ENCODE results near the gene BCAR3.
A peak's percentile ranks its signal among the peaks of the same experiment; 100 is the strongest.

The BCAR3 gene

DNA sequence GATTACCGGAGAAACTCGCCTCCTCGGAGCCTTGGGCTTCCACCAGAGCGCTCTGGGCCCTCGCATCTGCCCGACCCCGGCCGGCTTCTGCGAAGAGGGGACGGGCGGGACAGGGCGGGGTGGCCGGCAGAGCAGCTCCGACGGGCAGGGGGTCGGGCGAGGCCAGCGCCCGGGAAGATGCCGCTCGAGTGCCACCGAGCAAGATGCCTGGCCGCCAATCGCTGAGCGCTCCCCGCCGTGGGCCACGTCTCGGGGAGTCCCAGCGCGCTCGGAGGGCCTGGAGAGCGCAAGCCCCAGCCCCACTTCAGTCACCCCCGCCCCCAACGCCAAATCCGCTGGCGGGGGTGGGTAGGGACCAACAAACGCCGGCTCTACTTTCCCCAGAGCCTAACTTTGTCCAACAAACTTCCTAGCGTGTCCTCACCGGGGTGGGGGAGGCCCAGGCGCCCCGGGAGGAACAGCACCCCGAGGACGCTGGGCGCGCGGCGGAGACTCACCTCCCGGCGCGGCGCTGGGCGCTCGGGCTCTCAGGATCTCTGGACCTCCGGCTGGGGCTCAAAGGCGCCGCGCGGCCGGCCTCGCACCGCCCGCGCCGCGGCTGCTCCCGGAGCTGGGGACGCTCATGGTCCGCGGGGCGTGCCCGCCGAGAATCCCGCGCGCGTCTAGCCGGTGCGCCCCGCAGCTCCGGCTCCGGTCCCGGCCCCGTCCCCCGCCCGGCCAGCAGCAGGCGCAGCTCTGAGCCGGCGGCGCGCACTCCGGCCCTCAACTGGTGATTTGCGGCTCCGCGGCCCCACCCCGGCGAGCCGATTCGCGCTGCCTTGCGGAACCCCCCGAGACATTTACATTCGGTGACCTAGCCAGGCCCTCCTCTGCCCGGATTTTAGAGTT is at the start of gene BCAR3:
BCAR3 (minus strand) TSS at position 737 of the 888 bp plus-strand sequence. CDS start 6,907 bp downstream, outside the sequence.
- DNase-seq: no peak

DNA sequence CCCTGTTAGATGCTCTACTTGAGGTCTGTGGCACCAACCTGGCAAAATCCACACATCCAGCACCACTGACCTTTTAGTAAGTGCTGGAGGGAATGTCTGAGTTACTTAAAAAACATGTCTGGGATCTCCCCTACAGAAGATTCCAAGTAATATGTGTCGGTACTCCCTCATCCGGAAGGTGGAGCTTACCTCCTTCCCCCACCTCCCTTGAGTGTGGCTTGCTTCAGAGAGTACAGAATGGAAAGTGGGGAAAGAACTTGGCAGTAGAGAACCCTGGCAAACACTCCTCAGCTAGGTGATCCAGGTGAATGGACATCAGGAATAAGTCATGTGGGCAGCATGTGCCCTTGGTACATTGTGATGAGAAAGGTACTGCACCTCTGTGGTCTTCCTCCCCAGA is 49.0 kb upstream of the BCAR3 start:
- DNase-seq: no peak

DNA sequence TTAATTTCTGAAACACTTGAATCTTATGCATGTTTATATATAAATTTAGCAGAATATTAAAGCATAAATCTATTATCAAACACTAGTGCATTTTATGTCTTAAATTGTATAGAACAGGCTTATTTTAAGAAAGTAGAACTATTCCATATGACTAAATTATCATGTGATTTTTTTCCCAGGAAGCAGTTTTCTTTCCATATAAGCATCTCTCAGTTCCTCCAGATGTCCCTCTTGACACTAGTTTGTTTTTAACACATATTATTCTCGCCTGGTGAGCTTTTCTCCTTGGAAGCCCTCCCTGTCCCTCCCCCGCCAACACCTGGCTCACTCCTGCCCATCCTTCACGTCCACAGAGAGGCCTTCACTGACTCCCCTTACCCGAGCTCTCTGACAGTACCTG is 48.3 kb upstream of the BCAR3 start:
- no peak for DNase-seq

DNA sequence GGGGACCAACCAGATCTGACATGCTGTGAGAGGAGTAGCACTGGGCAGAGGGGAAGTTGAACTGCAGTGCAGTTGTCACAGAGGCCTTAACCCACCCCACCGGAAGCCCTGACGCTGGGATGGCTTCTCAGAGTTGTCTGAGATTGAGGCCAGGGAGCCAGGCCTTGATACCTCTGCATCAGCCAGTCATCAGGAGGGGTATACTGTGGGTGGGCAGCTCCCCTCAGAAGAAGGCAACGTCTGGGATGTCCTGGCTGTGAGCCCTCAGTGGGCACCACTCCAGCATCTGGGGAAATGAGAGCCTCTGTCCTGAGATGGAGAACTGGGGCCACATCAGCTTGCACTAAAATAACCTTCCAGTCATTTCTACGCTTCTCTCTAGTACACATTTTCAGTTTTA is 47.9 kb upstream of the BCAR3 start:
- no peak for DNase-seq

DNA sequence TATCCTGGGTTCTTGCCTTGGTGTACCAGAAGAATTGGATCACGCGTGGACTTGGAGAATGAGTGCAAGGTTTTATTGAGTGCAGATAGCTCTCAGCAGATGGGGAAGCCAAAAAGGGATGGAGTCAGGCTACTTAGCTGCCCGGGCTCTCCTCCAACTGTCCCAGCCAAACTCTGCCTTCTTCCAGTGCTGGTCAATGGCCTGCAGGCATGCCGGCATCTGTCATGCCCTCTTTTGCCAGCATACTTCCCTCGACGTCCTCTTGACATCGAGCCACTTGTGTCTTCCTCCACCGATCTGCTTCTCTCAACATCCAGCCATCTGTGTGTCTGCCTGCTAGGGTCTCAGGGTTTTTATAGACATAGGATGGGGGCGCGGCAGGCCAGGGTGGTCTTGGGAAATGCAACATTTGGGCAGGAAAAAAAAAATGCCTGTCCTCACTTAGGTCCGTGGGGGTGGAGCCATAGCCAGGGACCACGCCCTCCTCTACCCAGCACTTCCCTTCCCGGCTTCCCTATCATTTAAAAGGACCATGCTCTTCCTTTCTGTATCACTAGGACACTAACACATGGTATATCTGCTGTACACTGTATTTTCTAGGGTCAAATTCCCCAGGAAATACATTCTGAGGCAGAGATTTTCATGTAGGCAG is 47.0 kb upstream of the BCAR3 start:
- DNase-seq: no peak

DNA sequence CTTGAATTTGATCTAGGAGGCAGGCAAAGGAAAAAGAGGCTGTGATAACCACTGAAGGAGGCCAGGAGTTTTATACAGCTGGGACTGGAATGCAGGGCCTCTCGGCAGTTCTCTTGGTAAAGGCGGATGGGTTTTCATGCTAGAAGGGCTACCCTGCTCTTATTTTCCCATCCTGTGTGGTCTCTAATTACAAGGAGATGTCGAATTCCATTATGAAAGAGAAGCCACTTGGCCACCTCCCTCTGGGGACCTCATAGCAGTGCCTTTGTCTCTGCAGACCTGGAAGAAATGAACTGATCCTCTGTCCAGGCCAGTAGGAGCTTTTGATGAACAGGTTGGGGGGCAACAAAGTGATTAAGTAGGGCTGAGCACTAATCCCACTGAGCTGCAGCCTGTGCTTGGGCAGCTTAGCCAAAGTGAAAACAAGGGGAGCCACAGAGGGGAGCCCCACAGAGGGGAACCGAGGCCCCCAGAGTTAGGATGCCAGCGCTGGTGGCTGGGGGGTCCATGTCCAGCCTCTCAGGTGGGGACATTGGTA is 42.2 kb upstream of the BCAR3 start:
- no peak for DNase-seq

DNA sequence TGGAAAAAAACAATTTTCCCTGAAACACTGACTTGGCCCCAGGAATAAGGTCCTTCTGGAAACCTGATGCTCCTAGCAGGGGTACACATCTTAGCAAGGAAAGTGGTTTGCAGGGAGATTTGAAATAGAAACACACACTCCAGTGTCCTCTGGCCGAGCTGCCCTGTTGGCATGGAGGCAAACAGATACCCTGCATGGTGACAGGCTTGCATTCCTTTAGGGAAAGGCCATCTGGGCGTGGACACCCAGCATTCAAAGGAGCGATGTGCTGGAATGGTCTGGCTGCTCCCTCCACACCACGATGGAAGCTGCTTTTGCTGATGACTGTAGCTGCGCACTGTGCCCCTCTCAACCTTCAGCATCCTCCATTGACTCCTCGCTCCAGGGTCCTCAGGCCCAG is 41.5 kb upstream of the BCAR3 start:
- no peak for DNase-seq

DNA sequence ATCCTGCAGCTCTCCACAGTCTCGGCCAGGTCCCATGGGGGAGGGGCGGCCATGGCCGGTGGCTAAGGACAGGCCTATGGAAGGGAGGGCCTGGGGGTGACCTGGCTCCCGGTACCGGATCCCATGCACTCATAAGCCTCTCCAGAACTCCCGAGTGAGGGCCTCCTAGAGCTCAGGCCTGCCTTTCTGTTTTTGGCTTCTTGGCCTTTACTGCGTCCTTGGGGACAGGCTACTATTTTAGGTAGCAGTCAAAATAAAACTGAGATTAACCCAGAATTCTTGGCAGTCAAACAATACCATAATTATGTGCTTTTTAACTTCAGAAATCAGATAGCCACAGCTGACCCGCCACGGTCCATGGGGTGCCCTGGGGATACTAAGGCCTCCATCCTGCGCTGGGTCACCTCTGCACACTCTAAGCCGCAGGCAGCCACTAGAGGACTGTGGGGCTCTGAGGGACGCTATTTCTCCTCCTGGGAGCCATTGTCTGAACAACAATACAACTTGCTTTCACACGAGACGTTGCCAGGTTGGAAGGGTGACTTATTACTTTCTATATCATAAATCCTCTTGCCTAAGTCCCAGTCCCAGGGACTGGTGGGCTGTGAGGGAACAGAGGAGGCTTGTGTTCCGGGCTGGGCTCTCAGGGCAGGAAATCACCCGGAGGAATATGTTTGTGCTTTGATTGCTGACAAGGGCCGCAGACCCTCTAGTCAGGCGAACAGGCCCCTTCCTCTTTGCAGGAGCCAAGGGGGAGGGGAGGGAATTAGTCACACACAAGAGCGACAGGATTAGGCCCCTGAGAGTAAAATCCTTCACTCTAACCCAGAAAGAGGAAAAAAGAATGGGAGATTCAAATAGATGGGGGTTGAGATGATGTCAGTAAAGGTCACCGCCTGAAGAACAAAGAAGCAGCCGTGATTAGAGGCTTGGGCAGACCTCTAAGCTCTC is 40.7 kb upstream of the BCAR3 start:
- DNase-seq: no peak

DNA sequence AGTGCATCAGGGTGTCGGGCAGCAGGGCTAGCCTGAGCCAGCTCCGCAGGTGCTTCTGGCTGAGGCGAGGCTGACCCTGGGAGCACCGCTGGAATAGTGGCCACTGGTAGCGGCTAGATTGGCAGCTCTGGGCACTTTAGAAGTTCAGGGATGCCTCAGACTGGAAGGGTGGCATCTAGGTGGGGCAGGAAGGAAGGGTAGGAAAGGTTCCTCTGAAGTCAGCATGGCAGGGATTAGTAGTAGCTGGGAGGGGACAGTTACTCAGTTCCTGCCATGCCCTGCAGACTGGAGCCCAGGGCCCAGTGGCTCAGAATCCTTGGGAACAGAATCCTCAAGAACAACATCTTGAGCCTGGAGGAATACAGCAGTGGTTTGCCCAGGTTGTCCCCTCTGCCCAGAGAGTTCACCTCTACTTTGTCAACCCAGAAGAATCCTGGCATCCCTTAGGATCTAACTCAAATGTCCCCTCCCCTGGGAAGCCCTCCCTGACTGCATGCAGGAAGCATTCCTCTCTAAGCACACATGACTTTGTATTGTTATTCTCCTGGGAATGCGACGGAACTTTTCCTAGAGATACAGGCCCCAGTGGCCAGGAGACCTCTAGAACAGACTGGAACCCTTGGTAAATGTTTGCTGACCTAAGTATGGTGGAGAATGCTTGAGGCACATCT is 39.5 kb upstream of the BCAR3 start:
- DNase-seq: no peak

DNA sequence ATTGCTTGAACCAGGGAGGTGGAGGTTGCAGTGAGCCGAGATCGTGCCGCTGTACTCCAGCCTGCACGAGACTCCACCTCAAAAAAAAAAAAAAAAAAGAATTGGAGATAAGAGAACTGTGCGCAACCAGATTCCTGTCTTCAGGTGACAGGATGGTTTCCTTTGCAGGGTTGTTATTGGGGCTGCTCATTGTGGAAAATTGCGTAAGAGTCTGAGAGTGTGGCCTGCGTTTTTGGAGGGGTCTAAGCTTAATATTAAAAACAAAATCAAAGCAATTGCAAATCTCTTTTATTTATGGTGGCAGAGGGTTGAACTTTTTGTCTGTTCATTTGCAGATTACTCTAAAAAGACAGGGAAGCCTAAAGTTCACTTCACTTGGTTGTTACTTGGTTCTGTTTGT is 36.0 kb upstream of the BCAR3 start:
- no peak for DNase-seq

DNA sequence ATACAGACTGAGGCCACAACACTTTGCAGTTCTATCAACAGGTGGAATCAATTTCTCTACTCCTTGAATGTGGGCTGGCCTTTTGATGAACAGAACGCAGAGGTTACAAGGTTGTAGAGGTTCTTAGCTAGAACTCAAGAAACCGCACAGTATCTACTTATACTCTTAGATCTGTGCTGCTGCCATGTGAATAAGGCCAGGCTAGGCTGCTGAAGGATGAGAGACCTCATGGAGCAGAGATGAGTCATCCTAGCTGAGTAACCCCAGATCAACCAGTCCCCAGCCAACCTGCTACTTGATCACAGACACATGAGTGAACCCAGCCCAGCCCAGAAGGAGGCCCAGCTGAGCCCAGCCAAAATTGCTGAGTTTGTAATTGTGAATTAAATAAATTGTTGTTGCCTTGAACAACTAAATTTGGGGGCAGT is 35.3 kb upstream of the BCAR3 start:
- DNase-seq: no peak

DNA sequence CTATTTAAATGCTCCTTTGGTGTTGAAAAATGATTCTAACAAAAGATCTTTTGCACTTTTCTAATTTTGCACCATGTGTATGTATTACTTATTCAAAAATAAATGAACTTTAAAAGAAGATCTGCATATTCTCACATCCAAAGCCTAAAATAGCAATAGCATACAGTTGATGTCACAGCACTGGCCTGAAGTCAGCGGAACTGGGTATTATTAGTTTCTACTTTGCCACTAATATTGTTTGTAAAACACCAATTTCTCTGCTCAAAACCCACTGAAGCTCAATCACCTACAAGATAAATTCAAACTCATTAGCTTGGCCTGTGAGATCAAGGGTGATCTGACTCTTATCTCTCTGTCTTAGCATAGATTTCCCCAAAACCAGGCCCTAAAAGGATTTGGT is 34.5 kb upstream of the BCAR3 start:
- DNase-seq: no peak

DNA sequence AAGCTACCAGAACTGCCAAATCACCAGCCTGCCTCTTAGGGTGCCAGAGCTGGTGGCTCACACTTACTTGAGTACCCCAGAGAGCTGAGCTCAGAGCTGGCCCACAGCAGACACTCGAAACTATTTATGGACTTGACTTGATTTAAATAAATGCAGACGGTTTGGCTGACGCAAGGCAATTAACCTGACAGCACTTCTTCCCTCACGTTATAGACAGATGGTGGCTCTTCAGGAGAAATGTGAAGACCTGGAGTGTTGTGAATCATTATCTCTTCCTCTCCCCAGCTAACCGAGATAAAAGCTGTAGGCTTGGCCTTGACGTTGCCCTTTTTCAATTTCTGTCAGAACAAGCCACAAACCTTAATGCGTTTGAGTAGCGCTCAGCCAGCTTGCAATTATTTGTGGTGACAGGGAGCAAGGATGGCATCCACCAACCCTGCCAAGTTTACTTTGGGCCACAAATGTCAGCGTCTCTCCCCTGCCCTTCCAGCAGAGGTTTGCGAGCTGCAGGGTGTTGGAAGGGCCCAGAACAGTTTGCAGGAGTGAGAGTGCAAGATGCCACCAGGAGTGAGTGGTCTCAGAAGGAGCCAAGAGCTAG is 34.0 kb upstream of the BCAR3 start:
- DNase-seq: no peak

DNA sequence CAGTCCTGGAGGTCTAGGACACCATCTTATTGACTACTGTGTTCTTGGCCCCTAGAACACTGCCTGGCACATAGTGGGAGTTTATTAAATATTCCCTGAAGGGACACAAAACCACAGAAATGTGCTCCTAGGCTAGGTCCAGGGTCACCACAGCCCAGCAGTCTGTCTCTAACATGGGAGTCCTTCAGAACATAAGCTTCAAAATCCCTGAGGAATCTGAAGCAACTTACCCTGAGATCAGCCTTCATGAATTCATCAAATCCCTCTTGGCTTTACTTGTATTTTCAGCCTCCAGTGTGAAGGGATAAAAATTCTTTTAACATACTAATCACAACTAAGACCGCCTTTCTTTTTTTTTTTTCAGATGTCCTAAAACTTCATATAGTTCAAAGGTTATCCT is 32.7 kb upstream of the BCAR3 start:
- DNase-seq: no peak

DNA sequence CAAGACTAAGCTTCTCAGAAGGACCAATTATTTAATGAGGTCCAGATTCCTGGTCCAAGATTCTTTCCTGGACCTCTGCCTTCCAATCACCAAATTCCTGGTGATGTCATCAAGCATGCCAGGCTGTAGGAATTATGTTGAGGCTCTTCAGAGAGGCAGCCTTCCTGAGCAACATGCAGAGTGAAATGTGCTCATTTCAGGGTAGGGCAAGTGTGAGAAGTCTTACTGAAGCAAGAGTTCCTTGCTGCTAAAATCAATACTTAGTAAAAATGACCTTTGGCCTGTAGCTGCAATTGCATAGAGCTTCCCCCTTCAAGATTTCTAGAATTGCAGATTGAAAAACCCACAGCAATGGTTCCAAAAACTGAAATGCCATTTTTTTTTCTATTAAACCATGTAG is 31.7 kb upstream of the BCAR3 start:
- no peak for DNase-seq

DNA sequence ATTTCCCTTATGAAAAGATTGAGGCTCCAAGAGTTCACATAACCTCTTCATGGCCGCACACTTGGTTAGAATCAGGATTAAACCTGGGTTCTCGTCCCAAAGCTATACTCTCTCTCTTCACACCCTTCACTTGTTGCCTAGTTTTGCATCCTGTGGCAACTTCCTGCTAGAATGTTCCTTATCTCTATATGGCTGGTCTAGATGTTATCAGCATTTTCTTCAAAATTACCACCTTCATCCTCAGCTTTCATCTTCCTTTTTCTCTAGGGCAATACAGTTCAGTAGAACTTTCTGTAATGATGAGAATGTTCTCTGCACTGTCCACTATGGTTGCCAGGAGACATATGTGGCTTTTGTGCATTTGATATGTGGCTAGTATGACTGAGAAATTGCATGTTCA is 31.1 kb upstream of the BCAR3 start:
- DNase-seq: no peak

DNA sequence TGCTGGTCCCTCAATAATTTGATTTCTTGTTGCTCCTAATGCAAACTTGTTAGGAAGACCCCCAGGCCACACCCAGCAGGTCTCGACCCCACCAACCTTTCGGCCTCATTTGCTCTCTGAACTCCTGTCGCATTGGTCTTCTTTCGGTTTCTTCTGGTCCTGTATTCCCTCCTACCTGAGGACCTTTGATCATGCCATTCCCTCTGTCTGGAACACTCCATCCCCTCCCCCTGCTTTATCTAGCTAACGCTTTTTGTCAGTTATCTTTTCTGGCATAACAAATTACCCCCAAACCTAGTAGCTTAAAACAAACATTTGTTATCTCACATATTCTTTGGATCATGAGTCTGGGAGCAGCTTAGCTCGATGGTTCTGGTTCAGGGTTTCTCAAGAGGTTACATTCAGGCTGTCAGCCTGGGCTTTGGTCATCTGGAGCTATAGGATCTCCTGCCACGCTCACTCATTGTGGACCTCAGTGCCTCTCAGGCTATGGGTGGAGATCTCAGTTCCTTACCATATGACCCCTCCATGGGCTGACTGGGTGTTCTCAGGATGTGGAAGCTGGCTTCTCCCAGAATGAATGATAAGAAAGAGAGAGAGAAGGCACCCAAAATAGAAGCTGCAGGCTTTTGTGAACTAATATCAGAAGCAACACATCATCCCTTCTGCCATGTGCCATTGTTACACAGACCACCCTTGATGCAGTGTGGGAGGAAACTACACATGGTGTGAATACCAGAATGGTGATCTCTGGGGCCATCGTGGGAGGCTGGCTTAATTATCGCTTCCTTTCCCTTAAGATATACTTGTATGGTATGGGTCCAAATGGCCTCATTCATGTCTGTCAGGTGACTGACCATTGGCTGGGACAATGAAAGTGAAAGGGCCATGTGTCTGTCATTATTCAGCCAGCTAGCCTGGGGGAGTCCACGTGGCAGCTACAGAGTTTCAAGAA is 29.1 kb upstream of the BCAR3 start:
- no peak for DNase-seq

DNA sequence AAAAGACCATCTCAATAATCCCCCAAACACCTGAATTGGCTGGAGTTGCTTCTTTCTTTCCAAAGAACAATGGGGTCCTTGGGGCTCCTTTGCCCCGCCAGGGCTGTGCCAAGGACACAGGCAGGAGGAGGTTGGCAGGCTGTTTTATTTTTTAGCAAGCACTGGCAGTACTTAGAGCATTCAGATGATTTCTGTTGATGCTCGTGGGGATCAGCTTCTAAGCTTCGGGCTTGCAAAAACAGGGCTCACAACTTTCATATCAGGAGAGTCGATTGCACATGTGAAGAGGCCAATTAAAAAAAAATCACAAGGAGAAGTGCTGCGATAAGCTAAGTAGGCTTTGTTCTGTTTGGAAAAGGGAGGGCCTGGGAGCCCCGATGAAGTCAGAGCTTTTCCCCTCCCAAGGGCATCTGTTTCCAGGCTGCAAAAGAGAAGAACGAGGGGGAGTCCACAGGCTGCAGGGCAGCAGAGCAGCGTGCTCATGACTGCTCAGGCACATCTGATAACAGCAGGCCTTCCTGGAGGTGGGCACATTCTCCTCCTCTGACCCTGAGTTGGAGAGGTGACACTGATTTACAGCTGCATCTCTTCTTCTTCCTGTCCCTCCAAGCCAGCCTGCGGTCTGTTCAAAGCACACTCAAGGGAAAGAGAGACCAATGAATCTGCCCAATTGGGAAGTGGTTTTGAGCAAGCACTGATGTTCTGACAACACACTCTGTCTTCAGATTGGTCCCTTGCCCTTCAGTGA is 27.3 kb upstream of the BCAR3 start:
- peak; percentile 14 for DNase-seq

DNA sequence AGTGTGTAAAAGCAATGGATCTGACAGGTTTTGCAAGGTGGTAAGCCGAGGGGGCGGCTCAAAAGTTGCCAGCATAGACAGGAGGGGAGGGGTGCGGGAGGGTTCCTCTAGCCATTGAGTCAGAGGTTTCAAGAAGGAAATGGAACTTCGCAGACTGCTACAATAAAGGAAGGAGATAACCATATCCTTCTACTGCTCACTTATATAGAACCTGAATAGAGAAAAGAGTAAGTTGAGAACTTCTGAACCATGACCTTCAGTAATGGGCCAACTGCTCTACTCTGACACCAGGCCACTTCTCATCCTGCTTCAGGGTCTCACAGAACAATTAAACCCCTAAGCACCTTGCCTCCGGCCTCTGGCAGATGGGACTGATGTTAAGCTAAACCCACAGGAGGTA is 26.3 kb upstream of the BCAR3 start:
- no peak for DNase-seq

DNA sequence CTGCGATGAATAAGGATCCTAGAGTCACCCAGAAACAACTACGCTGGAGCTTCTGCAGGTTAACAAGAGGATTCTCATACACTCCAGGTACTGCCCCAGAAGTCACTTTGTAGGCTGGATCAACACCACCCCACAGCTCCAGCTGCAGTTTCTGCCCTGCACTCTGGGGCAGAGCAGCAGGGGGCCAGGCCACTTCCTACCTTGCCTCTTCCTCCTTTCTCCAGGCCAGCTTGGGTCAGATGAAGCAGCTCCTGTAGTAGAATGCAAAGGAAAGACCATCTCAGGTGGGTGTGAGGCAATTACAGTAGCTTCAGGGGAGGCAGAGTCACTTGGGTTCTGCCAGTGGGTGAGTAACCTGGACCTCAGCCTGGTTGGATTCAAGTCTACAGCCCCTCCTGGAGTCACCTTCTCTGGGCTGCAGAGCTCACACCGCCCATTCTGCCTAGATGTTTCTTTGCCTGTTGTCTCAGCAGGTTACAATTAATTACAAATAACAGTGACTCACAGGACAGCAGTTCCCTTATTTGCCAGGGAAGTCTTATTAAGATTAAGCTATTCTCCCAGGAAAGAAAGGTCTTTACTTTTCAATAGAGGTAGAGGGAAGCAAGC is 24.4 kb upstream of the BCAR3 start:
- DNase-seq: no peak

All from GDM1 (cell line).